ENCODE measurements around the gene TRAPPC3L. TPM values are rescaled to one million over a fixed set of nuclear protein-coding genes. Genes with fewer than 3 reads are reported as not detected.

Gene TRAPPC3L
- total and polyA plus RNA-seq, 2 of the 8 experiments (the other 6 are each of a cell fraction or from before 2014, with no cell fraction given): not detected

DNA sequence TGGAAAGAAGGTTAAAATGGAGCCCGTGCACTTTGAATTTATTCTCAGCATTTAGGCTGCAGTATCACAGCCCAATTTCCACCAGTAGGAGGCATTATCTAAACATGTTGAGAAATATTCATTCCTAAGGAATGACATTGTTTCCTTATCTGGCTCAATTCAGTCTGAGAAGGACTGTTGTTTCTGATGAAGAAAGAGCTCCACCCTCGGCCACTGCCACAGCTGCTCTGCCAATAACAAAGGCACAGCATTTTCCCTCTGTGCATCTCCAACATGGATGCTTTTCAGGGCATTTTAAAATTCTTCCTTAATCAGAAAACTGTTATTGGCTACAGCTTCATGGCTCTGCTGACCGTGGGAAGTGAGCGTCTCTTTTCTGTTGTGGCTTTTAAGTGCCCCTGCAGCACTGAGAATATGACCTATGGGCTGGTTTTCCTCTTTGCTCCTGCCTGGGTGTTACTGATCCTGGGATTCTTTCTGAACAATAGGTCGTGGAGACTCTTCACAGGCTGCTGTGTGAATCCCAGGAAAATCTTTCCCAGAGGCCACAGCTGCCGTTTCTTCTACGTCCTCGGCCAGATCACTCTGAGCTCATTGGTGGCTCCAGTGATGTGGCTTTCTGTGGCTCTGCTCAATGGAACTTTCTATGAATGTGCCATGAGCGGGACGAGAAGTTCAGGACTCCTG, 33.9 kb downstream of the TRAPPC3L start, which contains the start of gene CALHM5 (continued):
- TF ChIP-seq, protein P1, sequence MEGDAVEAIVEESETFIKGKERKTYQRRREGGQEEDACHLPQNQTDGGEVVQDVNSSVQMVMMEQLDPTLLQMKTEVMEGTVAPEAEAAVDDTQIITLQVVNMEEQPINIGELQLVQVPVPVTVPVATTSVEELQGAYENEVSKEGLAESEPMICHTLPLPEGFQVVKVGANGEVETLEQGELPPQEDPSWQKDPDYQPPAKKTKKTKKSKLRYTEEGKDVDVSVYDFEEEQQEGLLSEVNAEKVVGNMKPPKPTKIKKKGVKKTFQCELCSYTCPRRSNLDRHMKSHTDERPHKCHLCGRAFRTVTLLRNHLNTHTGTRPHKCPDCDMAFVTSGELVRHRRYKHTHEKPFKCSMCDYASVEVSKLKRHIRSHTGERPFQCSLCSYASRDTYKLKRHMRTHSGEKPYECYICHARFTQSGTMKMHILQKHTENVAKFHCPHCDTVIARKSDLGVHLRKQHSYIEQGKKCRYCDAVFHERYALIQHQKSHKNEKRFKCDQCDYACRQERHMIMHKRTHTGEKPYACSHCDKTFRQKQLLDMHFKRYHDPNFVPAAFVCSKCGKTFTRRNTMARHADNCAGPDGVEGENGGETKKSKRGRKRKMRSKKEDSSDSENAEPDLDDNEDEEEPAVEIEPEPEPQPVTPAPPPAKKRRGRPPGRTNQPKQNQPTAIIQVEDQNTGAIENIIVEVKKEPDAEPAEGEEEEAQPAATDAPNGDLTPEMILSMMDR (IDR thresholded peaks at IDR 0.05; ENCODE audit: control extremely low read depth in 1 of 3, insufficient read depth in 1 of 3, low read depth in 1 of 3, low read length in 3 of 3): peak in 2 of 3 experiments; percentile 38 to 66; a peak in 2 of 4 replicates

Measured in H1 (cell line).